Calu3 (cell line): ENCODE results near the gene TNIK. TPM values are rescaled to one million over a fixed set of nuclear protein-coding genes. Genes with fewer than 3 reads are reported as not detected.

Source experiments
- BruUV-seq: library from RNA; stranded (reverse); fragments of 400-500 nt; replicated peaks from 2 replicates; lab custom pipeline; 2021; lab: Mats Ljungman, UMichigan
- CTCF ChIA-PET: fragments of 300-600 bp; sonication (Branson Sonifier 250); formaldehyde crosslinking; loops from one replicate; lab custom pipeline; 2022; ENCODE audit warnings: antibody characterized with exemption; lab: Charles Lee
- DNase-seq: peaks from one replicate; pipeline ENCODE4 v3.0.0; 2022
- H3K27ac Mint-ChIP-seq: one replicate; pipeline ENCODE4 v1.8.0; 2022; ENCODE audit warnings: mixed read lengths; ENCODE audit not compliant: unreplicated experiment
- H3K27me3 Mint-ChIP-seq: one replicate; pipeline ENCODE4 v1.8.0; 2022; ENCODE audit warnings: mixed read lengths; ENCODE audit not compliant: unreplicated experiment
- H3K36me3 Mint-ChIP-seq: one replicate; pipeline ENCODE4 v1.8.0; 2022; ENCODE audit warnings: mild to moderate bottlenecking, moderate library complexity, mixed read lengths; ENCODE audit not compliant: insufficient read depth, unreplicated experiment
- H3K4me1 Mint-ChIP-seq: one replicate; pipeline ENCODE4 v1.8.0; 2022; ENCODE audit warnings: mild to moderate bottlenecking, low read depth, mixed read lengths; ENCODE audit not compliant: unreplicated experiment
- H3K4me3 Mint-ChIP-seq: one replicate; pipeline ENCODE4 v1.8.0; 2022; ENCODE audit warnings: mild to moderate bottlenecking, low read depth, moderate library complexity, mixed read lengths; ENCODE audit not compliant: unreplicated experiment
- H3K9me3 Mint-ChIP-seq: one replicate; pipeline ENCODE4 v1.8.0; 2022; ENCODE audit warnings: low read depth, mixed read lengths; ENCODE audit not compliant: unreplicated experiment
- CTCF ChIP-seq: fragments of 200-600 bp; IDR thresholded peaks from one replicate; pipeline ENCODE4 v1.8.0; 2022; ENCODE audit warnings: antibody characterized with exemption; ENCODE audit not compliant: unreplicated experiment
- intact Hi-C: fragments of 100-400 bp; cut with micrococcal nuclease; formaldehyde crosslinking; loops from one replicate; pipeline ENCODE4 v1.10.0; 2022; ENCODE audit not compliant: unreplicated experiment
- total RNA-seq: library from RNA; stranded (reverse); gene quantifications from 2 replicates; pipeline ENCODE4 v1.2.3, GENCODE V29; 2022

TNIK gene
- total RNA-seq, 1 experiment from 2014 or later = 19.7 TPM

- intact Hi-C loops = no loop called here
- TF ChIP-seq CTCF = no peak
These were observed 260.8 kb downstream of the TNIK start for GRCh38 chr3:171199473-171199829.

GRCh38 chr3:171198781-171199472, 261.3 kb downstream of the TNIK start:
- CTCF ChIA-PET = interaction anchor here (0.7 kb wide), 1 partner anchor 10 kb away, joined by 4 read pairs; no protein-coding TSS in a partner anchor
- H3K4me1 Mint-ChIP-seq = peaks cover 18% of the 10 kb centered on the region
- no TSS peak for BruUV-seq
- no peak for TF ChIP-seq CTCF
- H3K27ac Mint-ChIP-seq = peak overlapping the region; percentile 14
- no peaks in the 10 kb centered on the region for H3K27me3 Mint-ChIP-seq
- intact Hi-C loops = no loop called here
- no peaks in the 10 kb centered on the region for H3K9me3 Mint-ChIP-seq
- no peak for DNase-seq
- H3K4me3 Mint-ChIP-seq = no peak overlapping the region
- H3K36me3 Mint-ChIP-seq = no peaks in the 10 kb centered on the region

More at GRCh38 chr3:171199473-171199829, 260.8 kb downstream of the TNIK start:
- CTCF ChIA-PET = no interaction called here
- Mint-ChIP-seq H3K27me3 (no peaks in the 10 kb centered on the region), H3K27ac (peak overlapping the region; percentile 14), H3K4me3 (no peak overlapping the region), H3K4me1 (peaks cover 18% of the 10 kb centered on the region), H3K36me3 (no peaks in the 10 kb centered on the region), H3K9me3 (no peaks in the 10 kb centered on the region)
- BruUV-seq = no TSS peak
- no peak for DNase-seq

GRCh38 chr3:171195686-171196085, 264.5 kb downstream of the TNIK start:
- H3K4me1 Mint-ChIP-seq = peaks cover 33% of the 10 kb centered on the region
- no peak overlapping the region for H3K27ac Mint-ChIP-seq
- TF ChIP-seq CTCF = peak; percentile 34
- BruUV-seq = no TSS peak
- no peak for DNase-seq
- intact Hi-C loops = no loop called here
- H3K9me3 Mint-ChIP-seq = no peaks in the 10 kb centered on the region
- H3K36me3 Mint-ChIP-seq = no peaks in the 10 kb centered on the region
- H3K4me3 Mint-ChIP-seq = no peak overlapping the region
- CTCF ChIA-PET = no interaction called here
- no peaks in the 10 kb centered on the region for H3K27me3 Mint-ChIP-seq

GRCh38 chr3:171194965-171195364, 265.2 kb downstream of the TNIK start:
- Mint-ChIP-seq H3K4me1 (peaks cover 36% of the 10 kb centered on the region), H3K4me3 (no peak overlapping the region), H3K9me3 (no peaks in the 10 kb centered on the region)

More at GRCh38 chr3:171194965-171195364, 265.2 kb downstream of the TNIK start:
- BruUV-seq = no TSS peak
- Mint-ChIP-seq H3K36me3 (no peaks in the 10 kb centered on the region), H3K27ac (no peak overlapping the region), H3K27me3 (no peaks in the 10 kb centered on the region)
- no peak for TF ChIP-seq CTCF
- CTCF ChIA-PET = interaction anchor here (0.5 kb wide), 1 partner anchor 343 kb away, joined by 5 read pairs; no protein-coding TSS in a partner anchor
- intact Hi-C loops = no loop called here
- DNase-seq = no peak
